Activated naive CD8-positive, alpha-beta T cell treated with anti-CD3 and anti-CD28 coated beads, Interleukin-2, amount 50 U/mL, for 16 hours (primary cell): Measurements from ENCODE around the gene RTL10.

Experiments used
- DNase-seq: peaks from one replicate; pipeline ENCODE4 v3.0.0-alpha.2; 2020; ENCODE audit warnings: low read depth, low spot score

Gene RTL10

GRCh38 chr22:19876314-19876940, 21.8 kb upstream of the RTL10 start:
- no peak for DNase-seq

GRCh38 chr22:19875531-19876313, 21.0 kb upstream of the RTL10 start:
- DNase-seq: no peak

GRCh38 chr22:19875061-19875530, 20.4 kb upstream of the RTL10 start:
- no peak for DNase-seq

GRCh38 chr22:19874307-19875060, 19.8 kb upstream of the RTL10 start:
- no peak for DNase-seq

GRCh38 chr22:19873960-19874306, 19.3 kb upstream of the RTL10 start:
- no peak for DNase-seq

- DNase-seq: no peak
These were observed 18.7 kb upstream of the RTL10 start for GRCh38 chr22:19873138-19873959.

- no peak for DNase-seq
These were observed 18.1 kb upstream of the RTL10 start for GRCh38 chr22:19872779-19873137.

GRCh38 chr22:19871845-19872778, 17.4 kb upstream of the RTL10 start:
- no peak for DNase-seq

- no peak for DNase-seq
These were observed 16.6 kb upstream of the RTL10 start for GRCh38 chr22:19871023-19871844.

- DNase-seq: no peak
These were observed 15.7 kb upstream of the RTL10 start for GRCh38 chr22:19870153-19871022.

GRCh38 chr22:19869497-19870152, 15.0 kb upstream of the RTL10 start:
- no peak for DNase-seq

- DNase-seq: no peak
These were observed 14.2 kb upstream of the RTL10 start for GRCh38 chr22:19868773-19869471.

- DNase-seq: no peak
These were observed 13.7 kb upstream of the RTL10 start for GRCh38 chr22:19868333-19868732.

GRCh38 chr22:19867617-19868016, 12.9 kb upstream of the RTL10 start:
- DNase-seq: no peak

GRCh38 chr22:19866665-19867009, 12.0 kb upstream of the RTL10 start:
- no peak for DNase-seq

GRCh38 chr22:19865141-19865829, 10.6 kb upstream of the RTL10 start:
- no peak for DNase-seq

GRCh38 chr22:19864538-19865106, 9.9 kb upstream of the RTL10 start:
- no peak for DNase-seq
